ENCODE measurements around the gene LEF1.

LEF1 gene

GRCh38 chr4:108175966-108176365 lies 7.2 kb upstream of the LEF1 start:
- no peak for DNase-seq (ENCODE audit: low read depth in 2 of 2)

GRCh38 chr4:108174856-108175255 lies 6.1 kb upstream of the LEF1 start:
- DNase-seq (ENCODE audit: low read depth in 2 of 2), result no peak

DNA sequence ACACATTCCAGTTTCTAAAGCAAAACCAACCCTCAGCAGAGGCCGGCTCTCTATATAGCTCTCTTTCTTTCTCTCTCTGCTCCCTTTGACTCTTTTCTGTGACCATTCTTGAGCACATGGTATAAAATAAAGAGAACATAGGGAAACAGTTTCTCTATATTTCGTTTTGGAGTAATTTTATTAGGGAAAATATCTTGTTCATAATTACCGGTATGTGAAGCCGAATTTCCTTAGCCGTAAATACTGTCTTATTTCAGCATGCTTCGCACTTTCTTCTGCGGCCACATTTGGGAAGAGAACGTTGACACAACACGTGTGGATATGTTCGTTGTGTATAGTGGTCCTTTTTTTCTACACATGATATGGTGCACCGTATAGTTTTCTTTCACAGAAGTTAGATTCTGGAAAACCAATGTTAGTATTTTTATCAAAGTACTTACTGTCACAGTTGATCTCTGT lies 4.9 kb upstream of the LEF1 start:
- DNase-seq (ENCODE audit: low read depth in 2 of 2), result no peak

DNA sequence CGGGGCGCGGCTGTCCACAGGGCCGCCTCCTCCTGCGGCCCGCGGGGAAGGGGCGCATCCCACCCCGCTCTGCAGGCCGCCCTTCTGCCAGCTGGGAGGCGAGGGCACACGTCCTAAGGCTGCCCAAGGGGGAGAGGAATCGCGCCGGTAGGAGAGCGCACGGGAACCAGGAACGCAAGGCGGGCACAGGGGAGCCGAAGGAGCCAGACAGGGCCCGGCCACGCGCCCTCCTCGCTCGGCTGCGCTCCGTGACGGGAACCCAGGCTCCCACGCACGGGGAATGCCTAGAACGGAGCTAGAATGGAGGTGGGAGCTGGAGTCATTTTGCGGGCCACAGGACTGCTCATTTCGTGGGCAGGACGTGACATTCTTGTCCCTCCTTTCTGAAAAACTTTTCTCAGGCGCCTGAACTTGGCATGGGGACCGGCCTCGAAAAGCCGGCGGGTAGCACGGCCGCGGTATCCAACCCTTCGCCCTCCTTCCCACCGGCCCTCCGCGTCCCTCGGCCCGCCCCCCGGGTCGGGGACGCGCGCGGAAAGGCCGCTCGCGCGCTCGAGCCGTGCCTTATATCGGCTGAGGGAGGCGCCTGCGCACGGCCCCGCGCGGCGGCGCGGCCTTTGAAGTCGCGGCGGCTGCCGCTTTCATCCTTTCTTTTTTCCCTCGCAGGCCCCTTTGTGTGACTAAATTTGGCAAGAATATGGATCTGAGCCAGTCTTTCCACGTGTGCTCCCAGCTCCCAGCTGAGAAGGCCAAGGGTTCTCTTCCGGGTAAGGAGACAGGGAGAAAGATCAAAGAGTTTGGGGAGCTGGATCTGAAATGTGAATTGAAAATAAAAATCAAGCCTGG lies 4.2 kb upstream of the LEF1 start:
- DNase-seq (ENCODE audit: low read depth in 2 of 2), result no peak

GRCh38 chr4:108172231-108172752 lies 3.6 kb upstream of the LEF1 start:
- DNase-seq (ENCODE audit: low read depth in 2 of 2), result no peak

- no peak for DNase-seq (ENCODE audit: low read depth in 2 of 2)
These were observed 2.9 kb upstream of the LEF1 start for GRCh38 chr4:108171339-108172230.

GRCh38 chr4:108170631-108171338 lies 2.1 kb upstream of the LEF1 start:
- DNase-seq (ENCODE audit: low read depth in 2 of 2), result no peak

DNA sequence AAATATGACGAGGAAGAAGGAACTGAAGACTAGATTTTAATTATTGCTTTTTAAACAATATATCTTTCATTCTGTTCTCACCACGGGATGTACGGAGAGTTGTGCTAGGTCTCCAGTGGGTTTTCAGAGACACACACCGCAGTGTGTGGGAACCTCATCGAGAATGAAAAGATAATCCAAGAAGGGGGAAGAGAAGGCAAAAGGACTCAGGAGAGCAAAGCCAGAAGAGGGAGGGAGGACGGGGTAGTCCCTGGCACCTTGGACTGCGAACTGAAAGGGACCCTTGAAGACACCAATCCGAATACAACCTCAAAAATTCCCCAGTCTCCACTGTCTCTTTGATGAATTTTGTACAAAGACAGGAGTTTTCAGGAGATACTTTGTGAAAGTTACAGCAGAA lies 932 bp upstream of the LEF1 start:
- DNase-seq (ENCODE audit: low read depth in 2 of 2), result no peak

- DNase-seq (ENCODE audit: low read depth in 2 of 2), result no peak
These were observed 517 bp downstream of the LEF1 start for GRCh38 chr4:108168160-108168670.

DNA sequence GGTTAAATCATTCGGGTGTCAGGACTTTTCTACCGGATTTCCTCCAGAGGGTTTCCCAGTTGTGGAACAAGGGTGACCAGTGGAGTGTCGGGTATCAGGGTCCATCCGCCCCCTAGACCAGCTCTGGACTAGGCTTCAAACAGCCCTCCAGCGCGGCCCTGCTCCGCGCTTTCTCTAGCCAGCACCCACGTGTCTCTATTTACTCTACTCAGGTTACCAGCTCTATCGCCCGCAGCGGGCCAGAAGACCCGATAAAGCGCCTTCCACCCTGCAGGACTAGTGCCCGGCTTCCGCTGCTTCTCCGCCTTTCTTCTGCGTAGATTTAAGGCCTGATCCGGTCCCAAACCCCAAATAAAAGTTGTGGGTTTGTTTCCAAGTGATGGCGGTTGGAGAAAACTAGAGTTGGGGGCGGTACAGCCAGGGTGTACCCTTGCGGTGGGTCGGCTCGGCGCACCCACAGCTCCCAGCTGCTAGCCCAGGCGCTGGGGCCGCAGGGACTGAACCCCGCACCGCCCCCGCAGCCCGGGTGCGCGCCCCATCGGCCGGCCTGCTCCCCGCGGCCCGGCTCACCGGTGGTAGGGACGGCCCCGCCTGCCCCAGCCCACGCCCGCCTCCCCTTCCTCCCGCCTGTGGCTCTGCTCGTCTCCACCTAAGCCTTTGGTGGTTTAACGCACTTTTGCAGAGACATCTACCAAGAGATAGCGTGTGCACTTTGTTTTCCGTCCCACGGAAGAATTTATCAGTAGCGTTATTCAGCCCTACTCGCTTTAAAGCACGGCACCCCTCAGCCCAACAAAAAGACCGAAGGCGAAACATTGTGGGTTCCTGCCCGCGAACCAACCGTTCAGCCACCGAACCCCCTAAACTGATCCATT lies 2.1 kb downstream of the LEF1 start:
- no peak for DNase-seq (ENCODE audit: low read depth in 2 of 2)

DNA sequence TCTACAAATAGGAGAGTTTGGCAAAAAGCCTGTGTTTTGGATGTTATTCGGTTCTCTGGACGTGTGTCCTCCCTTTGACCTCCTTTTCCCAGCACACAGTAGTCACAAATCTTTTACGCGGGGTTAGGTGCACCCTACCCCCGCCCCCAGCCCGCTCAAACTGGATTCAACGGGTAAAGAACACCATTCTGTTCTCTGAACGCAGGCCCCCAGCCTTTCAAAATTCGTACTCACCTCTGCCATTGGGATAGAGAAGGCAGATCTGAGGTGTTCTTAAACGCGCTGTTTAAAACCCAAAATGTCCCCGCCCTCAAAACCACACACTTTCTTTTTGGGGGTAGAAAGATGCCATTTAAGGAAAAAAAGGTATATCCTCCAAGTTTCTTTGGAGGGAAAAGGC lies 2.7 kb downstream of the LEF1 start:
- no peak for DNase-seq (ENCODE audit: low read depth in 2 of 2)

DNA sequence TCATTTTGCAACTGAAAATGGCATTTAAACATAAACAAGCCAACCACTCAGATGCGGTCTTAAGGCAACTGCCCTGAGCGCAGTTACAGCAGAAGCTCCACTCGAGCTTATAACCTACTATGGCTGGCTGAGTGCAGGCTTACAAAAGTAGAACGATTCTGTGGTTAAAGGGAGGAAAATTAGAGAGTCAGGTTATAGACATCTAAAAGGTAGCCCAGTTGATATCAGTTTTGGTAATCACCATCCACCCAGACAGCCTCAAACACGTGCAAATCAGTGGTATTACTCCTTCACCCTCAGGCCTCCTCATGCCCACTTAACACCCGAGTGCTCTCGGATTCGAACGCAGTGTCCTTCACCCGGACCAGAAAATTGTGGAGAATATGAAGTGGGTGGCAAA lies 3.1 kb downstream of the LEF1 start:
- no peak for DNase-seq (ENCODE audit: low read depth in 2 of 2)

DNA sequence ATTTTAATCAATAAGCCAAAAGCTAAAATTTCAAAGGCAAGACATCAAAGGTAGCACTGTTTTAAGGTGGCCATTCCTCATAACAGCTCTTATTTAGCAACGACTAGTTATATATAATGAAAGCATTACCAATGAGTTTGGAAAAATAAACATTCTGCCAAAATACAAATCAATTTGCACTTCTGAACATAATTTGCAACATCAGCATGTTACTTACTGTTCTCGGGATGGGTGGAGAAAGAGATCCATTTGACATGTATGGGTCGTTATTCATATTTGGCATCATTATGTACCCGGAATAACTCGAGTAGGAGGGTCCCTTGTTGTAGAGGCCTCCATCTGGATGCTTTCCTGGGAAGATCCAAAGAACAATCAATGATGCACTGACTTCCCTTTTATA lies 5.4 kb downstream of the LEF1 start:
- DNase-seq (ENCODE audit: low read depth in 2 of 2), result no peak

- DNase-seq (ENCODE audit: low read depth in 2 of 2), result no peak
These were observed 7.9 kb downstream of the LEF1 start for GRCh38 chr4:108160741-108161352.

DNA sequence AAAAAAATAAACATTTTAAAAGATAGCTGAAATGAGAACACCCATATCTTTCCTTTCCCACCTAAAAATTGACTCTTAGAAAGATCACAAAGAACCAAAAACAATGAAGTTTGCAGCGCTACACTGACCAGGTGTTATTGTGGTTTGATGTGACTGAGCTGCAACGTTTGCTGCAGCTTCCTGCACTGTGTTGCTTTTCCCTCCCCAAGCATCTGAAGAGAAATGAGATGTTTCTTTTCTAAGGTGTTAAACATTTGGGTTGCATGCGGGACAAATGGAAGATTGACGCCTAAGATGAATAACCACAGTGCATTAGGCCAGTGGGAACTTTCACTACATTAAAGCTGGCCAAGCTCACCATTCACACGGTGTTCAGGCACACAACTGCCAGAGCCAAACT lies 8.9 kb downstream of the LEF1 start:
- DNase-seq (ENCODE audit: low read depth in 2 of 2), result no peak

DNA sequence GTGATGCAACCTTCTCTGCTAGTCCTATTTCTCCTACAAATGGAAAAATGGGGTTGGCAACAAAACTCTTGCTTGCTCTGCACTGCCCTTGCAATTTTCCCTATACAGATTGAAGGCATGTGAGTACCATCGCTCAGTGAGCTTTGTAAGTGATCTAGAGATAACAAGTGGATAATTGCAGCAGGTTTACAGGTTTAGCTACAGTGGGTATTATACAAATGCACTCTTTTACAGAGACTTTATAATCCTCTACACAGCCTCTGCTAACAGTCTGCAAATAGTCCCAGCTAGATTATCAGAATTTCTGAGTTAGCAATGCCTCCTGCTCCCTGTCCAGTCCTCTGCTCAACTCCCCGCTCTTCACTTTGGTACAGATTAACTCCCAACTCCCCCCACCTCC lies 11.1 kb downstream of the LEF1 start:
- DNase-seq (ENCODE audit: low read depth in 2 of 2), result no peak

DNA sequence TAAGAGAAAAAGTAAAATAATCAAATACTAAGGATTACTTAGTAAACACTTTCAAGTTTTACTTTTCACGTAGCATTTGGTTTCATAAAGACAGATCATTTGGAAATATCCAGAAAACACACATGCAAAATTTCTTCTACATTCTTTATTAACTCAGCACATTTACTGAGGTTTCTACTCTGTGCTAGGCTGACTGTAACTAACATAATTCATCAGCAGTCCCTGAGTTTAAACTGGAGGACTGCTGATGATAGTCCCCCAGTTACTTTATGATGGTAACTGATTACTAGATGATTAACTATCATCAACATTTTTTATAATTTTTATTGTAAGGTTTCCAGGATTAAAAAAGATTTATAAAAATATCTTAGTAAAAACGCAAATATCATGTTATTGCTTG lies 12.3 kb downstream of the LEF1 start:
- DNase-seq (ENCODE audit: low read depth in 2 of 2), result no peak

DNA sequence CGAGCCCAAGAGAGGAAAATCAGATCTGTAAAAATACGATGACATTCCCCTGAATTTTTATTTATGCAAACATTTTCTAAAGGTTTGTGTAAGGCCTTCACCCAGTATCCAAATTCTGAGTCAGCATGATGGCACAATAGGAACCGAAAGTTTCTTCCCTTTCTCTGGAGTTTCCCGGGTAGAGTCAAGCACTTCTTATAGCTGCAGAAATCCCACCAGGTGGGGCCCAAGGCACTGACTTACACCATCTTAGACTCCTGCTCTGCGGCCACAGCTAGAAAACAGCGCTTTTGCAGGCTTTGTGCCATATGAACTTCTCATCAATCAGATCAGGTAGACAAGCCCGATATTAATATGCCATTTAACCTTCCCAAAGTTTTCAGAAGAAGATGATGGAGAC lies 13.4 kb downstream of the LEF1 start:
- no peak for DNase-seq (ENCODE audit: low read depth in 2 of 2)

GRCh38 chr4:108152980-108153379 lies 15.8 kb downstream of the LEF1 start:
- no peak for DNase-seq (ENCODE audit: low read depth in 2 of 2)
